ENCODE data around the gene TCAP.
A peak's percentile ranks its signal among the peaks of the same experiment; 100 is the strongest.

Gene TCAP

DNA sequence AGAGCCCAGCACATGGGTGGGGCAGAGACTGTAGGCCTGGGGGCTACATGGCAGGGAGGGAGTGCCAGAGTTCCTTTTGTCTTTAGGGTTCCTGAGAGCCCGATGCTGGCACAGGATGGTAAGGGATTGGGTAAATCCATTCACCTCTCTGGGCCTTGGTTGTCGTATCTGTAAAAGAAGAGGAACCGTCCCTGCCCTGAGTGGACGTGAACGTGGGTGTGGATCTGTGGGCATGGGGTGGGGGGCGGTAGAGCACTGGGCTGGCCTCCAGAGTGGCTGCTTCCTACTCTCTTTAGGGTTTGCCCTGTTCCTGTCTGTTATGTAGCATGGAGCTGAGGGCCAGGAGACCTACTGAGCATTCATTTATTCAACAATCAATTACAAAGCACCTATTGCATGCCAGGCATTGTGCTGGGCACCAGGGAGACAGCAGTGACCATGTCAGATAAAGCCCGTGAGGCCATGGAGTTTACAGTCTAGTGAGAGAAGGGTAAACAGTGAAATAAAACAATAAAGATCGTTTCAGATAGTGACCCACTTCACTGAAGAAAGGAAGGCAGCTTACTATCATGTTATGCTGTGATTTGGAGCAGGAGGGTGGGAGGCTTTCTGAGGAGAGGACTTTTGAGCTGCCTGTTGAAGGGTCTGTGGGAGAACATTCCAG lies 13.1 kb upstream of the TCAP start:
- no peak for DNase-seq

DNA sequence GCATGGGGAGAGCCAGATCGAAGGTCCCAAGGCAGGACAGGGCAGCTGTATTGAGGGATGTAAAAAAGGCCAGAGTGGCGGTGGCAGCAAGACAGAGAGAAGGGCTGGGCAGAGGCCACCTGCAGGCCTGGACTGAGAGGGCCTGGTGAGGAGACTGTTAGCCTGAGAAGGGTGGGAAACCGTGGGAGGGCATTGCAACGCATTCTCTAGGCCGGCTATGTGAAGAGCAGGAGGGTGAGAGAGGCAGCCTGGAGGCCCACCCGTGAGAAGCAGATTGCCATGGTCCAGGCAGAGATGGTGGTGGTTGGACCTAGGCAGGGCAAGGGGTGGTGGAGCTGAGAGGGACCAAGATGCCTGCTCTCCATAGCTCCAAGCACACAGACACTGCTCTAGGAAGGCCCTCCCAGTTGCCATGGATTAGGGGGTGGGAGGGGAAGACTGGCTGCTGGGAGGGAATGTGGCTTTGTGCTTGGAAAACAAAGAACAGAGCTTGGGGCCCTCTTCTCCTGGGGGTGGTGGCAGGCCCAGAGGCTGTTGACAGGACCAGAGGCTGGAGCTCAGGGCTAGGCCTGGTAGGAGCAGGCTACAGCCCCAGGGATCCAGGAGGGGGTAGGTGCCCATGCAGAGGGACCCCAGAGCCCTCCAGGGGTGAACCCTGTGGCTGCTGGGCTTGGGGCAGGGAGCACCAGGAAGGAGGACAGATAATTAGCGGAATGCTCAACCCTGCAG lies 12.4 kb upstream of the TCAP start:
- no peak for DNase-seq

DNA sequence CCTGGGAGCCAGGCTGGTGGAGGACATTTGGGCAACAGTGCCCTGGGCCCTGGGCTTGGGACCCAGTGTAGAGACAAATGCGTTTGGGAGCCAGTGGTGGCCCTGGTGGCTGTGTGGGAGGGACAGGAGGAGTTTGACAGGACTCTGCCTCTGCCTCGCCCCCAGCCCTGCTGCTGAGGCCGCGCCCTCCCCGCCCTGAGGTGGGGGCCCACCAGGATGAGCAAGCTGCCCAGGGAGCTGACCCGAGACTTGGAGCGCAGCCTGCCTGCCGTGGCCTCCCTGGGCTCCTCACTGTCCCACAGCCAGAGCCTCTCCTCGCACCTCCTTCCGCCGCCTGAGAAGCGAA lies 11.9 kb upstream of the TCAP start:
- DNase-seq, result no peak

DNA sequence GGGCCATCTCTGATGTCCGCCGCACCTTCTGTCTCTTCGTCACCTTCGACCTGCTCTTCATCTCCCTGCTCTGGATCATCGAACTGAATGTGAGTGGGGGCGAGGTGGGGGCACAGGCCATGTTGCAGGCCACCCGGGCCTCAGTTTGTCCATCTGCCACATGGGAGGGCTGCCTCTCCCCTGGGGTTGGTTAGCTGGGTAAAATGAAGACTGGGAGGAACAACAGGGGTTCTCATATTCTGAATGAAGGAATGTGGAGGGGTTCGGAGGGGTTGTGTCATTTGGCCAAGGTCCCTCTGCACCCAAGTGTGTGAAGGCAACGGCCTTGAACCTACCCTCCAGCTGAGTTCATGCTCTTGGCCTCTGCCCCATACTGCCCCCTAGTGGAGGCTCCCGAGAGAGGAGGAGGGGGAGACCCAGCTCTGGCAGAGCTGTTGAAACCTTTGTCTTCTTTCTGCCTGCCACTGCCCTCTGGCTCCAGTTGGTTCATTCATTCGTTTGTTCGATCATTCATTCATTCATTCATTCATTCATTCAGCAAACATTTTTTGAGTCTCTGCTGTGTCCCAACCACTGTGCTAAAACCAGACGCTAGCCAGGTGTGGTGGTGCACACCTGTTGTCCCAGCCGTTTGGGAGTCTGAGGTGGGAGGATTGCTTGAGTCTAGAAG lies 11.4 kb upstream of the TCAP start:
- DNase-seq, result peak; percentile 66

DNA sequence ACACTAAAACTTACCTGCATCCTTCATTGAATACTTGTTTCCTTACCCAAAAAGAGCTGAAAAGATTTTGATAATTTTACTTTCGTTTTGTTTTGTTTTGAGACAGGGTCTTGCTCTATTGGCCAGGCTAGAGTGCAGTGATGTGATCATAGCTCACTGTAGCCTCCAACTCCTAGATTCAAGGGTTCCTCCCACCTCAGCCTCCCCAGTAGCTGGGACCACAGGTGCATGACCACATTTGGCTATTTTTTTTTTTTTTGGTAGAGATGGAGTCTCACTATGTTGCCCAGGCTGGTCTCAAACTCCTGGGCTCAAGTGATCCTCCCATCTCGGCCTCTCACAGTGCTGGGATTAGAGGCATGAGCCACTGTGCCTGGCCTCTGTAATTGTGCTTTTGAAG lies 10.0 kb upstream of the TCAP start:
- DNase-seq, result no peak

DNA sequence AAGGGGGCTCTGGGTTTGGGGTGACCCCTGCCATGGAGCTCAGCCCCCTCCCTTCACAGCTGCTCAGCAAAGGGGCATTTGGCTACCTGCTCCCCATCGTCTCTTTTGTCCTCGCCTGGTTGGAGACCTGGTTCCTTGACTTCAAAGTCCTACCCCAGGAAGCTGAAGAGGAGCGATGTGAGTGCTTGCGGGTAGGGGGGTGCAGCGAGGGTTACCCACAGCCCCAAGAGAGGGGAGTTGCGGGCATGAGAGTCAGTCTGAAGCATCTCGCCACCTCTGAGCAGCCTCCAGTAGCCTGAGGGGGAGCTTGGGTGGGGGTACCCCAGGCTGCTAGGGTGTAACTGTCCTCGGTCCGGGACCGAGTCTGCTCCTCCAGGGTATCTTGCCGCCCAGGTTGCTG lies 6.8 kb upstream of the TCAP start:
- DNase-seq, result no peak

DNA sequence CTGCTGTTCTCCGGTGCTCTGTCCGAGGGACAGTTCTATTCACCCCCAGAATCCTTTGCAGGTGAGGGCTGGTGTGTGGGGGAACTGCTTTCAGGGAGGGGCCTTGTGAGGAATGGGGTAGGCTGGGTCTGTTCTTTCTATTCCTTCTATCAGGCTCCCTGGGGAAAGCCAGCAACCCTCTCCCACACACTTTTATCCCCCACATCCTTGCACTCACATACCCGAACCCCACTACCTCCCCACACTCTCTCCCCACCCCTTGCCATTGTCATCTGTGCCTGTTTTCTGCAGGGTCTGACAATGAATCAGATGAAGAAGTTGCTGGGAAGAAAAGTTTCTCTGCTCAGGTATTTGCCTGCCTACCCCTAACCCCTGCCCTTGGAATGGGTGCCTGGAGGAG lies 6.4 kb upstream of the TCAP start:
- DNase-seq, result no peak

DNA sequence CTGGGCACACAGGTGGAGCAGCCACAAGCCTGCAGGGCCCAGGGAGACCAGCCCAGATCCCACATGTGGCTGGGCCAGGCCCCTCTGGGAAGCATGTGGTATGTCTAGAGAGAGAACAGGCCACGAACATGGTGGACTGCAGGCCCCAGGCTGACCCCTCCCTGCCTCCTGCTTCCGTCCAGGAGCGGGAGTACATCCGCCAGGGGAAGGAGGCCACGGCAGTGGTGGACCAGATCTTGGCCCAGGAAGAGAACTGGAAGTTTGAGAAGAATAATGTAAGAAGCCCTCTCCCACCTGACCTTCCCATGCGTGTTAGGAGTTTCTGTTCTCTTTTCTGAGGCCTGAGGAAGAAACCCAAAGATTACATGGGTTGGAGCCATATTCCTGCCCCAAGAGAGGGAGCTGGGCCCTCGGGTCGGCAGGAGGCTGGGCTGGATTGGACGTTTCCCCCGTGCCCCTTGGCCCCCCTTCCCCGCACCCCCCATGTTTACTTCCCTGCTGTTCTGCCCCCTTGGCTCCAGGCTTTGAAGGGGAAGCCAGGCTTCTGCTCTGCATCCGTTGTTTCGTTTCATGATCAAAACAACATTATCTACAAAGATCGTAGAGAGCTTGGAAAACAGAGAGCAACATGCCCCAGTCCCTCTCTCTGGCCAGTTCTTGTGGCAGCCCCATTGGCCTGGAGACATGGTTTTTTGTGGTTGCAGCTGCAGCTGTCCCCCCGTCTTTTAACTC lies 5.7 kb upstream of the TCAP start:
- DNase-seq, result no peak

DNA sequence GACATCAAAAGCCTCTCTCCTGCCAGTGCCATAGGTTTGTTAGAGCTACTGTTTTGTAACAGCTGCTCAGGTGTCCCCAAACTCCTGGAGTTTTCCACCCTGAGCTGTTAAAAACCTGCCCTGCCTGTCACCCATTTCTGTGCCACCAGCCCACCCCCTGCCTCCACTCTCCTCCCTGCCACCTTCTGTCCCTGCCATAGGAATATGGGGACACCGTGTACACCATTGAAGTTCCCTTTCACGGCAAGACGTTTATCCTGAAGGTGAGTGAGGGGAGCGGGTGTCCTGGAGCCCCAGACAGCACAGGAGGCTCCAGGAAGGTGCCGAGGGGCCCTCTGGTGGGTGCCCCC lies 5.2 kb upstream of the TCAP start:
- DNase-seq, result no peak

DNA sequence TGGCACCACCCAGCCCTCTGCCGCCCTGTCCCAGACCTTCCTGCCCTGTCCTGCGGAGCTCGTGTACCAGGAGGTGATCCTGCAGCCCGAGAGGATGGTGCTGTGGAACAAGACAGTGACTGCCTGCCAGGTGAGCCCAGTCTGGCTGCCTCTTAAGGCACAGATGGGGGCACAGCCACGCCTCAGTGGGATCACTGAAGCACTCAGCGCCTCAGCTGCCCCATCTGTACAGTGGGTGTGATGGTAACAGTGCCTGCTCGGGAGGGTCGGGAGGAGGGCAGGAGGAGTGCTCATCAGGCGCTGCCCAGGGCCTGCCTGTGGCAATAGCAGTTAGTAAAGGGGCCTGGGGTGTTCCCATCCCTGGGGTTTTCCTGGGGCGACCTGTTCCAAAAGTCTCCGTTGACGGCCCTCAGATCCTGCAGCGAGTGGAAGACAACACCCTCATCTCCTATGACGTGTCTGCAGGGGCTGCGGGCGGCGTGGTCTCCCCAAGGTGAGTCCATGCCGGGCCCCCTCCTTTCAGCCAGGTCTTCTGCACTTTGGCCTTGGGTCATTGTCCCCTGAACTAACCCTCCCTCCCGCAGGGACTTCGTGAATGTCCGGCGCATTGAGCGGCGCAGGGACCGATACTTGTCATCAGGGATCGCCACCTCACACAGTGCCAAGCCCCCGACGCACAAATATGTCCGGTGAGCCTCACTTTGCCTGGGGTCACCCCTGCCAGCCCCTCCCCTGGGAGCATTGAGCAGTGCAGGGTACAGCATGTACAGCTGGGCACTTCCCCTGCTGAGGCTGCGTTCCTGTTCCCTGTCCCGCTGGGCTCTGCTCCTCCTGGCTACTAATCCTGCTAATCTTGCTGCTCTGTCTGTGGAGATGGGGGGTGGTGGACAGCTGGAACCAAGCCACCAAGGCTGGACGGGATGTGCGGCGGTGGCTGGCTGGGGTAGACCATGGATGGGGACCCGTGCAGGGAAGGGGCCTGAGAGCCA lies 4.5 kb upstream of the TCAP start:
- no peak for DNase-seq

DNA sequence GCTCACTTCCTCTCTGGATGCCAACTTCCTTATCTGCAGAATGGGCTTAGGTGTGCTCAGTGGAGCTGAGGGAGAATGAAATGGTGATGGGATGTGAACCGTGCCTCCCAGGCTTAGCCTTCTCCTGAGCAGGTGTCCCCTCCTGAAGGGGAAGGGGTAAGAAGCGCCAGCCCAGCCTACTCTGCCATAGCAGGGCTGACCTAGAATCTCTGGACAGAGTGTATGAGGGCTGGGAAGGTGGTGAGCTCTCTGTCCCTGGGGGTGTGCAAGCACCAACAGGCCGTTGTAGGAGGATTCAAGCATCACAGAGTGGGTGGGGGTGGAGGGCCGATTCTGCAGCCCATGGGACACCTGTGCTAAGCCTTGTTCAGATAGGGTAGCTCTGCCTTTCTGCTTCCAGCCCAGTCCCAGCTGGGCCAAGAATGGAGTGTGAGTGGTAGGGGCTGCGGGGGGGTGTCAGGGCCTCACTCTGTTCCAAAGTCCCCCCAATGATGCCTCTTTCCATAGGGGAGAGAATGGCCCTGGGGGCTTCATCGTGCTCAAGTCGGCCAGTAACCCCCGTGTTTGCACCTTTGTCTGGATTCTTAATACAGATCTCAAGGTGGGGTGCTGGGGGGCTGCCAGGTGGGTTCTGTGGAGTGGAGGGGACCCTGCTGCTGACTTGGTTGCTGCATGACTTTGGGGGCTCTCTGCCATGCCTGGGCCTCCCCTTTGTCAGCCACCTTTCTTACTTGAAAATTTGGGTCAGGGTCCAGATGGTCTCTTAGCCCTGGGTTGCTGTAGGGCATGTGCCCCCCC lies 3.2 kb upstream of the TCAP start:
- no peak for DNase-seq

DNA sequence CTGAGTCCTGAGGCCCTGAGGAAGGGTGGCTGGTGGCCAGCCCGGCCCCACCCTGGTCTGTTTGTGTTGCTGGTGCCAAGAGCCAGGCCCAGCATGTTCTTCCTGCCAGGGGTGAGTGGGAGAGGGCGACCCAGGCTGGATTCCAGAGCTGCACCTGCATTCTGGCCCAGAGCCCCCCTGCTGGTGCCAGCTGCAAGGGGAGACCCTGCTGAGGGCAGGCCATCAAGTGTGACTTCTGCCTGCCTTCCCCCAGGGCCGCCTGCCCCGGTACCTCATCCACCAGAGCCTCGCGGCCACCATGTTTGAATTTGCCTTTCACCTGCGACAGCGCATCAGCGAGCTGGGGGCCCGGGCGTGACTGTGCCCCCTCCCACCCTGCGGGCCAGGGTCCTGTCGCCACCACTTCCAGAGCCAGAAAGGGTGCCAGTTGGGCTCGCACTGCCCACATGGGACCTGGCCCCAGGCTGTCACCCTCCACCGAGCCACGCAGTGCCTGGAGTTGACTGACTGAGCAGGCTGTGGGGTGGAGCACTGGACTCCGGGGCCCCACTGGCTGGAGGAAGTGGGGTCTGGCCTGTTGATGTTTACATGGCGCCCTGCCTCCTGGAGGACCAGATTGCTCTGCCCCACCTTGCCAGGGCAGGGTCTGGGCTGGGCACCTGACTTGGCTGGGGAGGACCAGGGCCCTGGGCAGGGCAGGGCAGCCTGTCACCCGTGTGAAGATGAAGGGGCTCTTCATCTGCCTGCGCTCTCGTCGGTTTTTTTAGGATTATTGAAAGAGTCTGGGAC lies 2.4 kb upstream of the TCAP start:
- no peak for DNase-seq

DNA sequence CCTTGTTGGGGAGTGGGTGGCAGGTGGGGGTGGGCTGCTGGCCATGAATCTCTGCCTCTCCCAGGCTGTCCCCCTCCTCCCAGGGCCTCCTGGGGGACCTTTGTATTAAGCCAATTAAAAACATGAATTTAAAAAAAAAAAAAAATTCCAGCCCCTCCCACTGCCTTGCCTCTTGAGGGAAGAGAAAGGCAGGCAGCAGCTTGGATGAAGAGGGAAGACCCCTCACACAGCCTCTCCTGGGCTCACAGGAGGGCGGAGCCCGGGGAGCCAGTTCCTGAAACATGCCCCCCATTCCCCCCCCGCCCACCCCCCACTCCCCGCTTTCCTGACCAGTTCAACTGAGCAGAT lies 1.8 kb upstream of the TCAP start:
- DNase-seq, result no peak

DNA sequence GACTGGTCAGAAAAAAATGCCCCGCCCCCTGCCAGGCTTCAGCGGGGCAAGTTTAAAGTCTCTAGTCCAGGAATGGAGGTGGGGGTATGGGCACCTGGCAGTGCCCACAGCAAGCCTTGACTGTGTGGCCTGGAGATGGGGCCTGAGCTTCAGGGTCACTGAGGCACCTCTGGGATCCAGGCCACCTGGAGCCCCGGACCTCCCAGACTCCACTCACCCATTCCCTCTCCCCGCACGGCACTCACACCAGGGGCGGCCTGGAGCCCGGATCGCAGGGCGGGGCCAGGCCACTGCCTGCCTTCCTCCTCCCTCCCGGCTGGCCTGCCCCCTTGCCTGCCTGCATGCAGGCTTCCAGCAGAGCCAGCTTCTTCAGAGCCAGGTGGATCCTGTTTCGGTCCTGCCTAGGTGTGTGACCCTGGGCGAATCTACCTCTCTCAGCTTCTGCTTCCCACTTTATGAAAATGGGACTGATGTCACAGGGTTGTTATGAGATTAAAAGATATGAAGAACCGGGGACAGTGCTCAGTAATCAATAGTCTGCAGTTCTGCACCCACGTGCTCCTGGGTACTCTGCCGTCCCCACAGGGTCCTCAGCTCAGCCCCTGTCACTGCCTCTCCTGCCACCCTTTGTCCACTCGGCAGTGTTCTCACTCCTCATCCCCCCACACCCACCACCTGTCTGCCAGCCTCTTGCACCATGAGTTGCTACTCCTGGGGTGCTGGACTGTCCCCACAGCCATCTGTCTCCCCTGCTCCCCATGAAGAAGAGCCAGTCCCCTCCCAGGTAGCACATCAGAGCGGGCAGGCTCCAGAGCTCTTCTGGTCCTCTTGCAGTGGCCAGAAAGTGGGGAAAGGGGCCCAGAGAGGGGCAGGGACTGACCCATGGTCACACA lies 1.2 kb upstream of the TCAP start:
- no peak for DNase-seq

DNA sequence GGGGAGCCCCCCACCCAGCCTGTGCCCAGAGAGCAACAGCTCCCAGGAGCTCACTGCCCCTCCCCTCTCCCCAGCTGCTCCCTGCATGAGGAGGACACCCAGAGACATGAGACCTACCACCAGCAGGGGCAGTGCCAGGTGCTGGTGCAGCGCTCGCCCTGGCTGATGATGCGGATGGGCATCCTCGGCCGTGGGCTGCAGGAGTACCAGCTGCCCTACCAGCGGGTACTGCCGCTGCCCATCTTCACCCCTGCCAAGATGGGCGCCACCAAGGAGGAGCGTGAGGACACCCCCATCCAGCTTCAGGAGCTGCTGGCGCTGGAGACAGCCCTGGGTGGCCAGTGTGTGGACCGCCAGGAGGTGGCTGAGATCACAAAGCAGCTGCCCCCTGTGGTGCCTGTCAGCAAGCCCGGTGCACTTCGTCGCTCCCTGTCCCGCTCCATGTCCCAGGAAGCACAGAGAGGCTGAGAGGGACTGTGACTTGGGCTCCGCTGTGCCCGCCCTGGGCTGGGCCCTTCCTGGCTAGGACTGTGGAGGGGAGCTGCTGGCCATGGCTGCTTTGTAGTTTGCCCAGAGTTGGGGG lies 584 bp downstream of the TCAP start:
- peak; percentile 72 for DNase-seq

DNA sequence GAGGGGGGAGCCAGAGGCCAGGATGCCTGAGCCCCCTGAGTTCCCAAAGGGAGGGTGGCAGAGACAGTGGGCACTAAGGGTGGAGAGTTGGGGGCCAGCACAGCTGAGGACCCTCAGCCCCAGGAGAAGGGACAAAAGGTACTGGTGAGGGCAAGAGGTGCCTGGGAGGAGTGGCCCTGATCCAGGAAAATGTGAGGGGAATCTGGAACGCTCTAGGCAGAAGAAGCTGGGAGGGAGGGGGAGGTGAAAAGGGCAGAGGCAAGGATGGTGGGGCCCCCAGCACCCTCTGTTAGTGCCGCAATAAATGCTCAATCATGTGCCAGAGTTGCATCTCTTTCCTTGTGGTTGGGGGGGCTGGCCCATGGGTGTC lies 1.1 kb downstream of the TCAP start:
- DNase-seq, result no peak

DNA sequence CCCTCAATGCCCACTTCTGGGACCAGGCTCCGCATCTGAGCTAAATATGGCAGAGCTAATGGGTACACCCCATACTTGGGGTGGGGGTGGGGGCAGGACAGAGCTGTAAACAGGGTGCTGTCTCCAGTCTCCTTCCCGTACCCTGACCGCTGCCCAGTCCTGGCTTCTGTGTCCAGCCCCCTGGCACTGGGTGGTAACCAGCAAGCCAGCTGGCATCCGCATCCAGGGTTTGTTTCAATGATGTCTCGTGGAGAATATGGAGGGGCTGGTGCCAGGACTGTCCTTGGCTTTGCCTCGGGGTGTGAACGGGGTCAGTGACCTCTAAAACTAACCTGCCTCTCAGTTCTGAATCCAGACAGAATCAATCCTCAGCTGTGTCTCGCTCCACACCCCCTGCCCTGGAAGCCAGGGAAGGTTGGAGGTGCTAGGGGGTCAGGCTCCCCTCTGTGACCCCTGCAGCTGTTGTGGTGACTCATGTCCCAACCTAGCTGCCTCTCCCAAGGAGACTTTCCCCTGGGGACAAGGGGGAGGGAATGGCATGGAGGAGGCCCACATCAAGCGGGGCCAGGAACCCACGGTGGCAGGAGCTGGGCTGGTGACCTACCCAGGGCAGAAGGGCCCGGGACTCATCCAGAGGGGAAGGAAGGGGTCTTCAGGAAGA lies 1.6 kb downstream of the TCAP start:
- no peak for DNase-seq

DNA sequence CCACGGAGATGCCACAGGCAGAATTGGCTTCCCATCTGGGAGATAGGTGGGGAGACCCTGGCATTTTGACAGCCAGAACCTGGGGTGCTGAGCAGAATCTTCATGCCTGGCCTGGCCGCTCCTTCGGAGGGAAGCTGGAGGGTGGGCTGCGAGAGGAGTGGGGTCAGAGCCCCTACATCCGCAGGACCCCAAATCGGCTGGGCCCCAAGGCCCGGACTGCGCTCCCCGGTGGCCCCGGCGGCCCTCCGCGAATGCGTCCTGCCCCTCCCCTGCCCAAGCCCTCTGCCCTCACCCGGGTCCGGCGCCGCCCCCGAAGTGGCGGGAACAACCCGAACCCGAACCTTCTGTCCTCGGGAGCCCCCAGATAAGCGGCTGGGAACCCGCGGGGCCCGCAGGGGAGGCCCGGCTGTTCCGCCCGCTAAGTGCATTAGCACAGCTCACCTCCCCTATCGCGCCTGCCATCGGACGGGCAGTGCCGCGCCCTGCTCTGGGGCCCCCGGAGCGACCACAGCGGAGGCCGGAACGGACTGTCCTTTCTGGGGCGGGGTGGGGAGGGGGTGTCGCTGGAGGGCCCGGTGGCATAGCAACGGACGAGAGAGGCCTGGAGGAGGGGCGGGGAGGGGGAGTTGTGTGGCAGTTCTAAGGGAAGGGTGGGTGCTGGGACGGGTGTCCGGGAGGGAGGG lies 2.3 kb downstream of the TCAP start:
- DNase-seq, result peak; percentile 22
